D721Med (cell line): ENCODE measurements around the gene ARHGEF40.

ENCODE experiments used
- DNase-seq: peaks from one replicate; pipeline ENCODE4 v3.0.0; 2011; ENCODE audit warnings: low spot score; ENCODE audit not compliant: insufficient read length
- FAIRE-seq: peaks from 2 replicates; lab custom pipeline; 2011; peaks lifted over from hg19 to GRCh38; lab: Jason Lieb, UNC
- TF ChIP-seq, protein P1 (sequence below): IDR thresholded peaks from 2 replicates; pipeline ENCODE4 v1.5.1; 2012; ENCODE audit warnings: mild to moderate bottlenecking, control low read depth; ENCODE audit not compliant: insufficient read depth; ENCODE audit errors: missing control alignments

The ARHGEF40 gene

GRCh38 chr14:21048638-21049037, 21.5 kb upstream of the ARHGEF40 start:
- DNase-seq (no peak), FAIRE-seq (no peak)
- TF ChIP-seq, protein P1, sequence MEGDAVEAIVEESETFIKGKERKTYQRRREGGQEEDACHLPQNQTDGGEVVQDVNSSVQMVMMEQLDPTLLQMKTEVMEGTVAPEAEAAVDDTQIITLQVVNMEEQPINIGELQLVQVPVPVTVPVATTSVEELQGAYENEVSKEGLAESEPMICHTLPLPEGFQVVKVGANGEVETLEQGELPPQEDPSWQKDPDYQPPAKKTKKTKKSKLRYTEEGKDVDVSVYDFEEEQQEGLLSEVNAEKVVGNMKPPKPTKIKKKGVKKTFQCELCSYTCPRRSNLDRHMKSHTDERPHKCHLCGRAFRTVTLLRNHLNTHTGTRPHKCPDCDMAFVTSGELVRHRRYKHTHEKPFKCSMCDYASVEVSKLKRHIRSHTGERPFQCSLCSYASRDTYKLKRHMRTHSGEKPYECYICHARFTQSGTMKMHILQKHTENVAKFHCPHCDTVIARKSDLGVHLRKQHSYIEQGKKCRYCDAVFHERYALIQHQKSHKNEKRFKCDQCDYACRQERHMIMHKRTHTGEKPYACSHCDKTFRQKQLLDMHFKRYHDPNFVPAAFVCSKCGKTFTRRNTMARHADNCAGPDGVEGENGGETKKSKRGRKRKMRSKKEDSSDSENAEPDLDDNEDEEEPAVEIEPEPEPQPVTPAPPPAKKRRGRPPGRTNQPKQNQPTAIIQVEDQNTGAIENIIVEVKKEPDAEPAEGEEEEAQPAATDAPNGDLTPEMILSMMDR: no peak

- FAIRE-seq (no peak), DNase-seq (no peak)
- TF ChIP-seq, protein P1: no peak
Observed at GRCh38 chr14:21049271-21049673, 20.8 kb upstream of the ARHGEF40 start.

DNA sequence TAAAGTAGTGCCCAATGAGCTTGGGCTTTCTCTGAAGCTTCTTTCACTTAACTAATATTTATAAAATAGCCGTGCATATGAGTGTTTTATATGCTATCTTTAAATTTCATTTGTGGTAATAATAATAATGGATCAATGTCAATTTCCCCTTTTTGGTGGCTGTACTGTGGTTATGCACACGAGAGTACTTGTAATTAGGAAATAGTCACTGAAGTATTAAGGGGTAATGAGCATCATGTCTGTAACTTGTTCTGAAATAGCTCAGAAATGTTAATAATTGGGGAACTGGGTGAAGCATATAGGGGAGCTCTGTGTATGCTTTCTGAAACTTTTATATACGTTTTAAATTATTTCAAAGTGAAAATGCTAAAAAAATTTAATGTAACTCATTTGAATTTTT, 19.5 kb upstream of the ARHGEF40 start:
- TF ChIP-seq, protein P1: no peak
- FAIRE-seq: no peak
- no peak for DNase-seq

DNA sequence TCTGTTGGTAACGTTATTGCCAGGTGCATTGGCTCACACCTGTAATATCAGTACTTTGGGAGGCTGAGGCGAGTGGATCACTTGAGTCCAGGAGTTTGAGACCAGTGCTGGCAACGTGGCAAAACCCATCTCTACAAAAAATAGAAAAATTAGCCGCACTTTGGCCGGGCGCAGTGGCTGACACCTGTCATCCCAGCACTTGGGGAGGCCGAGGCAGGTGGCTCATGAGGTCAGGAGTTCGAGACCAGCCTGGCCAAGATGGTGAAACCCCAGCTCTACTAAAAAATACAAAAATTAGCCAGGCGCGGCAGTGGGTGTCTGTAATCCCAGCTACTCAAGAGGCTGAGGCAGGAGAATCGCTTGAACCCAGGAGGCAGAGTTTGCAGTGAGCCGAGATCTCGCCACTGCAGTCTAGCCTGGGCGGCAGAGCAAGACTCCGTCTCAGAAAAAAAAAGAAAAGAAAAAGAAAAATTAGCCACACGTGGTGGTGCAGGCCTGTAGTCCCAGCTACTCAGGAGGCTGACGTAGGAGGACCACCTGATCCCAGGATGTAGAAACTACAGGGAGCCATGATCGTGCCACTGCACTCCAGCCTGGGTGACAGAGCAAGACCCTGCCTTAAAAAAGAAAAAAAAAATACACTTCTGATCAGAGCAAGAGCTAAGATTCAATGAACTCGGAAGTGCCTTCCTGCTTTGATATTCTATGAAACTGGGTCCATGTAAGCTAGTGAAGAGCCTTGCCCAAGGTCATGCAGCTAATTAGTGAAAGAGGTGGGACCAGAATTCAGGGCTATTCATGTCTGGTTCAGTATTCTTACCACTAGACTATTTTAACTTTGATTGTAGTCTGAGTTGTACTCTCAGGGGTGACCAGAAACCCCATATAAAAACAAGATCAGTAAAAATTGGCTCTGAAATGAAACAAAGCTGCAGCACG, 16.7 kb upstream of the ARHGEF40 start:
- TF ChIP-seq, protein P1: no peak
- FAIRE-seq (no peak), DNase-seq (no peak)

DNA sequence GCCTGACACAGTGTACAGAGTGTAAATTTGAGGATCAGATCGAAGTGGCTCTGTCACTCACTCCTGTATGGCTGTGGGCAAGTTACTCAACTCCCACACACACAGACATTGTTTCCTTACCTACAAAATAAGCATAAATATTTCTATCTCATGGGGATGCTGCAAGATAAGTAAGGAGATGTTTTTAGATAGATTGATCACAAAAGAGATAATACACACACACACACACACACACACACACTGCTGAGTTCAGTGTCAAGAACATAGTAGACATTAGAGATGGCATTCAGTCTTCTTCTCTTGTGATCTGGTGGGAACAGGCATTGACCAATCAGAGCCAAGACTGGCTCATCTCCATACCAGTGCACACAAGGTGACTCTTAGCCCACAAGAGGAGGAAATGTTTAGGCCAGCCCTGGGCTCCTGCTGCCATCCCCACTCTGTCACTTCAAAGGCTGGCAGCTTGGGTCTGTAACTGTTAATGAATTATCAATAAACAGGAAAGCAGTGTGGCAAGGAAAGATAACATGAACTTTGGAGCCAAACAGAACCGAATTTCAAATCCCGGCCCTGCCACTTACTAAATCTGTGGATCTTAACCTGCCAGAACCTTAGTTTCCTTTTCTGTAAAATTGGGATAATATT, 15.9 kb upstream of the ARHGEF40 start:
- FAIRE-seq: no peak
- TF ChIP-seq, protein P1: no peak
- no peak for DNase-seq

GRCh38 chr14:21054768-21055145, 15.3 kb upstream of the ARHGEF40 start:
- FAIRE-seq (no peak), DNase-seq (no peak)

More at GRCh38 chr14:21054768-21055145, 15.3 kb upstream of the ARHGEF40 start:
- TF ChIP-seq, protein P1: no peak
